ENCODE results near the gene ZNF100.
"Not testable (repeated sequence)": the region's sequence is repeated elsewhere in the genome, so short reads cannot be mapped to it uniquely, and the experiment has no call there.

ZNF100 gene

GRCh38 chr19:21767065-21767800 lies at the start of gene ZNF100:
ZNF100 (minus strand) TSS chr19:21767579; CDS start chr19:21767429, 150 bp downstream.
- peak; percentile 74 to 86 for DNase-seq

- DNase-seq = no peak
Observed at GRCh38 chr19:21812448-21812847, 45.1 kb upstream of the ZNF100 start.

GRCh38 chr19:21808400-21809000 lies 41.1 kb upstream of the ZNF100 start:
- DNase-seq = not testable (repeated sequence)

- DNase-seq = no peak
Observed at GRCh38 chr19:21789466-21790085, 22.2 kb upstream of the ZNF100 start.

- DNase-seq = no peak
Observed at GRCh38 chr19:21786936-21787335, 19.6 kb upstream of the ZNF100 start.

GRCh38 chr19:21775792-21776191 lies 8.4 kb upstream of the ZNF100 start:
- DNase-seq = not testable (repeated sequence)

GRCh38 chr19:21766705-21767064 lies 694 bp downstream of the ZNF100 start:
- not testable (repeated sequence) for DNase-seq

- DNase-seq = no peak
Observed at GRCh38 chr19:21765151-21765550, 2.2 kb downstream of the ZNF100 start.

GRCh38 chr19:21761547-21761946 lies 5.8 kb downstream of the ZNF100 start:
- not testable (repeated sequence) for DNase-seq

GRCh38 chr19:21758296-21758695 lies 9.1 kb downstream of the ZNF100 start:
- no peak for DNase-seq

- DNase-seq = not testable (repeated sequence)
Observed at GRCh38 chr19:21755555-21755954, 11.8 kb downstream of the ZNF100 start.

GRCh38 chr19:21751384-21751783 lies 16.0 kb downstream of the ZNF100 start:
- no peak for DNase-seq

- no peak for DNase-seq
Observed at GRCh38 chr19:21750586-21751128, 16.7 kb downstream of the ZNF100 start.

- DNase-seq = no peak
Observed at GRCh38 chr19:21749090-21749489, 18.3 kb downstream of the ZNF100 start.

GRCh38 chr19:21748088-21748487 lies 19.3 kb downstream of the ZNF100 start:
- DNase-seq = no peak

GRCh38 chr19:21740559-21740958 lies 26.8 kb downstream of the ZNF100 start:
- no peak for DNase-seq

- DNase-seq = not testable (repeated sequence)
Observed at GRCh38 chr19:21726942-21727747, 40.2 kb downstream of the ZNF100 start.

- no peak for DNase-seq
Observed at GRCh38 chr19:21713761-21714160, 53.6 kb downstream of the ZNF100 start.

GRCh38 chr19:21709464-21709863 lies 57.9 kb downstream of the ZNF100 start:
- DNase-seq = no peak

- DNase-seq = not testable (repeated sequence)
Observed at GRCh38 chr19:21707878-21708277, 59.5 kb downstream of the ZNF100 start.

- DNase-seq = no peak
Observed at GRCh38 chr19:21707065-21707464, 60.3 kb downstream of the ZNF100 start.

- no peak for DNase-seq
Observed at GRCh38 chr19:21705393-21705792, 62.0 kb downstream of the ZNF100 start.

- no peak for DNase-seq
Observed at GRCh38 chr19:21704320-21704719, 63.1 kb downstream of the ZNF100 start.

Data from SW 1271 (cell line).